Activated CD4-positive, alpha-beta T cell treated with anti-CD3 and anti-CD28 coated beads for 1 hour (primary cell): ENCODE data around the gene IL17RE.
"Not testable (repeated sequence)": the region's sequence is repeated elsewhere in the genome, so short reads cannot be mapped to it uniquely, and the experiment has no call there.

Experiments used
- DNase-seq: peaks from one replicate; pipeline ENCODE4 v3.0.0-alpha.2; 2020

Gene IL17RE

GRCh38 chr3:9902372-9903237 is at the start of gene IL17RE:
Gene IL17RE (plus strand): TSS chr3:9902848. CDS start chr3:9902933, 85 bp downstream.
- DNase-seq, result no peak

GRCh38 chr3:9854291-9854940 is 48.2 kb upstream of the IL17RE start:
- DNase-seq, result not testable (repeated sequence)

- no peak for DNase-seq
Measured at GRCh38 chr3:9855594-9855993, 47.1 kb upstream of the IL17RE start.

GRCh38 chr3:9859530-9860025 is 43.1 kb upstream of the IL17RE start:
- no peak for DNase-seq

GRCh38 chr3:9861201-9861600 is 41.4 kb upstream of the IL17RE start:
- no peak for DNase-seq

GRCh38 chr3:9861626-9862130 is 41.0 kb upstream of the IL17RE start:
- no peak for DNase-seq

GRCh38 chr3:9862391-9863057 is 40.1 kb upstream of the IL17RE start:
- no peak for DNase-seq

GRCh38 chr3:9863058-9863772 is 39.4 kb upstream of the IL17RE start:
- DNase-seq, result no peak

- no peak for DNase-seq
Measured at GRCh38 chr3:9864200-9864927, 38.3 kb upstream of the IL17RE start.

GRCh38 chr3:9865125-9865637 is 37.5 kb upstream of the IL17RE start:
- DNase-seq, result not testable (repeated sequence)

- DNase-seq, result no peak
Measured at GRCh38 chr3:9866639-9867038, 36.0 kb upstream of the IL17RE start.

- DNase-seq, result no peak
Measured at GRCh38 chr3:9867106-9867505, 35.5 kb upstream of the IL17RE start.

- DNase-seq, result no peak
Measured at GRCh38 chr3:9869955-9870354, 32.7 kb upstream of the IL17RE start.

- DNase-seq, result no peak
Measured at GRCh38 chr3:9870978-9871377, 31.7 kb upstream of the IL17RE start.

GRCh38 chr3:9872067-9872466 is 30.6 kb upstream of the IL17RE start:
- not testable (repeated sequence) for DNase-seq

- DNase-seq, result no peak
Measured at GRCh38 chr3:9875448-9875847, 27.2 kb upstream of the IL17RE start.

GRCh38 chr3:9876255-9876654 is 26.4 kb upstream of the IL17RE start:
- DNase-seq, result not testable (repeated sequence)

GRCh38 chr3:9876991-9877390 is 25.7 kb upstream of the IL17RE start:
- no peak for DNase-seq

- DNase-seq, result no peak
Measured at GRCh38 chr3:9878700-9879099, 23.9 kb upstream of the IL17RE start.

GRCh38 chr3:9879830-9880549 is 22.7 kb upstream of the IL17RE start, which contains the start of gene CIDEC:
Gene CIDEC (minus strand): TSS chr3:9880253. CDS start chr3:9878486, 1,767 bp downstream.
- no peak for DNase-seq

- no peak for DNase-seq
Measured at GRCh38 chr3:9881441-9881840, 21.2 kb upstream of the IL17RE start.
